ENCODE data around the gene IL15.

DNA sequence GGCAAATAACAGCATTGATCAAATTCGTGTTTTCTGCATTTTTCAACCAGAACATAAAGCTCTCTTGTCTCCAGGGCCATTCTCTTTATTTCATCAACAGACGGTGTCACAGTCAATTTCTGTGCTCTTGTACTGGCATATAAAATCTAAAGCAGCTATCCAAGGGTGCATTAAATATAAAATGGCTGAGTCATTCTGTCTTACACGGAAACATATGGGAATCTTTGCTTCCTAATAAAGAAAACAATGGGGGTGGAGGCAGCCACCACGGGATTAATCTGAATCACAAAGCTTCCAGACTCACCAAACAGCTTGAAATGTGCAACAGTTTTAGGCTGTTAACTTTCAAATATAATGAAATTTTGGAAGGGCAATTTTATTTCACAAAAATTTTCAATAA, 132.6 kb downstream of the IL15 start:
- TF ChIP-seq, protein P1, sequence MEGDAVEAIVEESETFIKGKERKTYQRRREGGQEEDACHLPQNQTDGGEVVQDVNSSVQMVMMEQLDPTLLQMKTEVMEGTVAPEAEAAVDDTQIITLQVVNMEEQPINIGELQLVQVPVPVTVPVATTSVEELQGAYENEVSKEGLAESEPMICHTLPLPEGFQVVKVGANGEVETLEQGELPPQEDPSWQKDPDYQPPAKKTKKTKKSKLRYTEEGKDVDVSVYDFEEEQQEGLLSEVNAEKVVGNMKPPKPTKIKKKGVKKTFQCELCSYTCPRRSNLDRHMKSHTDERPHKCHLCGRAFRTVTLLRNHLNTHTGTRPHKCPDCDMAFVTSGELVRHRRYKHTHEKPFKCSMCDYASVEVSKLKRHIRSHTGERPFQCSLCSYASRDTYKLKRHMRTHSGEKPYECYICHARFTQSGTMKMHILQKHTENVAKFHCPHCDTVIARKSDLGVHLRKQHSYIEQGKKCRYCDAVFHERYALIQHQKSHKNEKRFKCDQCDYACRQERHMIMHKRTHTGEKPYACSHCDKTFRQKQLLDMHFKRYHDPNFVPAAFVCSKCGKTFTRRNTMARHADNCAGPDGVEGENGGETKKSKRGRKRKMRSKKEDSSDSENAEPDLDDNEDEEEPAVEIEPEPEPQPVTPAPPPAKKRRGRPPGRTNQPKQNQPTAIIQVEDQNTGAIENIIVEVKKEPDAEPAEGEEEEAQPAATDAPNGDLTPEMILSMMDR (conservative IDR thresholded peaks at IDR 0.05; ENCODE audit: low read depth, low read length) = no peak
- TF ChIP-seq EZH2 (IDR thresholded peaks at IDR 0.05; ENCODE audit: low read length, unreplicated experiment) = no peak
